IMR-90 (cell line): Measurements from ENCODE around the gene PTN. TPM values are rescaled to one million over a fixed set of nuclear protein-coding genes. Genes with fewer than 3 reads are reported as not detected.

Experiments
- ATAC-seq: fragments of 200-7000 bp; cut with Tn5 transposase; 2 replicates; pipeline ENCODE4 v1.9.1; 2020; ENCODE audit warnings: low read depth, mild to moderate bottlenecking, moderate library complexity
- BruUV-seq: library from RNA; stranded (reverse); fragments of 400-500 nt; replicated peaks from 2 replicates; lab custom pipeline; 2021; lab: Mats Ljungman, UMichigan
- CTCF ChIA-PET: fragments of 300-600 bp; formaldehyde crosslinking; extraction: SDS; loops from one replicate; lab custom pipeline; 2021; ENCODE audit warnings: antibody characterized with exemption; lab: Yijun Ruan, JAX
- POLR2A ChIA-PET: fragments of 300-600 bp; sonication (Branson Sonifier 250); formaldehyde crosslinking; loops from one replicate; lab custom pipeline; 2022; ENCODE audit warnings: antibody characterized with exemption; ENCODE audit not compliant: unreplicated experiment; lab: Charles Lee
- DNase-seq: peaks from one replicate; pipeline ENCODE4 v3.0.0; 2013
- H2AFZ ChIP-seq: replicated peaks from 2 replicates; pipeline ENCODE3; 2013; ENCODE audit warnings: low read length, mild to moderate bottlenecking; ENCODE audit not compliant: poor library complexity
- H2AK5ac ChIP-seq: 2 replicates; pipeline ENCODE4 v1.6.1; 2013; ENCODE audit warnings: low read depth, low read length, inconsistent platforms
- H2AK9ac ChIP-seq: replicated peaks from 2 replicates; pipeline ENCODE3; 2013; ENCODE audit warnings: mild to moderate bottlenecking, low read depth, low read length, moderate library complexity; ENCODE audit not compliant: poor library complexity
- H2BK120ac ChIP-seq: 2 replicates; pipeline ENCODE4 v1.6.1; 2013; ENCODE audit warnings: low read depth, low read length, inconsistent platforms
- H2BK15ac ChIP-seq: 3 replicates; pipeline ENCODE4 v1.6.1; 2013; ENCODE audit warnings: low read depth, low read length, inconsistent platforms
- H2BK20ac ChIP-seq: 2 replicates; pipeline ENCODE4 v1.6.1; 2013; ENCODE audit warnings: low read depth, mild to moderate bottlenecking, inconsistent platforms, low read length, moderate library complexity
- H2BK5ac ChIP-seq: 2 replicates; pipeline ENCODE4 v1.6.1; 2013; ENCODE audit warnings: mild to moderate bottlenecking, low read depth, low read length, inconsistent platforms; ENCODE audit not compliant: poor library complexity, severe bottlenecking
- H3K14ac ChIP-seq: replicated peaks from 2 replicates; pipeline ENCODE4 v1.6.1; 2013; ENCODE audit warnings: low read depth, low read length, inconsistent platforms
- H3K18ac ChIP-seq: 2 replicates; pipeline ENCODE4 v1.6.1; 2013; ENCODE audit warnings: low read depth, low read length, control low read depth
- H3K23ac ChIP-seq: 2 replicates; pipeline ENCODE4 v1.6.1; 2013; ENCODE audit warnings: low read depth, low read length, inconsistent platforms
- H3K27ac ChIP-seq: 2 replicates; pipeline ENCODE4 v1.5.1; 2013; ENCODE audit warnings: mild to moderate bottlenecking, control low read depth, low read length; ENCODE audit not compliant: insufficient read depth
- H3K27me3 ChIP-seq: 2 replicates; pipeline ENCODE4 v1.6.1; 2013; ENCODE audit warnings: low read length; ENCODE audit not compliant: control insufficient read depth, insufficient read depth
- H3K36me3 ChIP-seq: 2 replicates; pipeline ENCODE4 v1.6.1; 2013; ENCODE audit warnings: low read length, mixed read lengths; ENCODE audit not compliant: control insufficient read depth, insufficient read depth
- H3K4ac ChIP-seq: 2 replicates; pipeline ENCODE4 v1.6.1; 2013; ENCODE audit warnings: low read depth, low read length, inconsistent platforms
- H3K4me1 ChIP-seq: 2 replicates; pipeline ENCODE4 v1.6.1; 2013; ENCODE audit warnings: low read length, mixed read lengths; ENCODE audit not compliant: control insufficient read depth, insufficient read depth
- H3K4me2 ChIP-seq: 2 replicates; pipeline ENCODE4 v1.6.1; 2013; ENCODE audit warnings: low read depth, mild to moderate bottlenecking, control low read depth, low read length, moderate library complexity
- H3K4me3 ChIP-seq: 2 replicates; pipeline ENCODE4 v1.5.1; 2013; ENCODE audit warnings: low read depth, mild to moderate bottlenecking, control low read depth, low read length, moderate library complexity; ENCODE audit not compliant: insufficient read depth
- H3K56ac ChIP-seq: 2 replicates; pipeline ENCODE4 v1.6.1; 2013; ENCODE audit warnings: low read length, inconsistent platforms; ENCODE audit not compliant: insufficient read depth; ENCODE audit errors: extremely low read depth
- H3K79me1 ChIP-seq, 2 experiments: 2 replicates each; pipeline ENCODE4 v1.6.1; 2013; ENCODE audit warnings: low read length in 2 of 2, inconsistent platforms in 1 of 2, low read depth in 1 of 2
- H3K9ac ChIP-seq: 2 replicates; pipeline ENCODE4 v1.6.1; 2013; ENCODE audit warnings: low read depth, low read length, control low read depth
- H3K9me1 ChIP-seq: 2 replicates; pipeline ENCODE4 v1.6.1; 2013; ENCODE audit warnings: low read length, inconsistent platforms; ENCODE audit not compliant: insufficient read depth
- H3K9me3 ChIP-seq: 2 replicates; pipeline ENCODE4 v1.6.1; 2013; ENCODE audit warnings: low read length; ENCODE audit not compliant: control insufficient read depth, insufficient read depth
- H4K20me1 ChIP-seq: 2 replicates; pipeline ENCODE4 v1.6.1; 2013; ENCODE audit warnings: low read length, inconsistent platforms; ENCODE audit not compliant: insufficient read depth
- H4K5ac ChIP-seq: 2 replicates; pipeline ENCODE4 v1.6.1; 2013; ENCODE audit warnings: mild to moderate bottlenecking, low read depth, low read length, control low read depth
- H4K8ac ChIP-seq, 2 experiments: 2 replicates each; pipeline ENCODE4 v1.6.1; 2013; ENCODE audit warnings: low read depth in 2 of 2, low read length in 2 of 2, control low read depth in 1 of 2, inconsistent platforms in 1 of 2
- H4K91ac ChIP-seq: 2 replicates; pipeline ENCODE4 v1.6.1; 2013; ENCODE audit warnings: low read depth, low read length, inconsistent platforms; ENCODE audit not compliant: insufficient read depth
- MAFK ChIP-seq: IDR thresholded peaks from 2 replicates; pipeline ENCODE4 v1.6.1; 2012; ENCODE audit warnings: low read depth, low read length, improper control_type of control experiment
- RCOR1 ChIP-seq: IDR thresholded peaks from 2 replicates; pipeline ENCODE4 v1.6.1; 2012; ENCODE audit warnings: mild to moderate bottlenecking, low read length, improper control_type of control experiment; ENCODE audit not compliant: insufficient replicate concordance
- WGBS, 2 experiments: methylation state at CpG; one replicate each; pipeline versions ENCODE4 v1.1.5 to v1.1.7; 2013; ENCODE audit warnings: missing lambda C conversion rate in 2 of 2; ENCODE audit not compliant: insufficient read length in 1 of 2; ENCODE audit errors: extremely low coverage in 2 of 2; 5-methylcytosine and 5-hydroxymethylcytosine counted together
- dilution Hi-C: fragments of 300-500 bp; cut with HindIII; formaldehyde crosslinking; loops from one replicate; pipeline ENCODE4 v1.14.3; 2018; ENCODE audit warnings: low sequenced_read_pairs; ENCODE audit not compliant: unreplicated experiment
- in situ Hi-C: fragments of 300-500 bp; cut with MboI; formaldehyde crosslinking; loops from 3 replicates; pipeline ENCODE4 v1.14.3; 2019; ENCODE audit warnings: low sequenced_read_pairs, inconsistent platforms, mixed read lengths
- intact Hi-C: fragments of 100-400 bp; cut with micrococcal nuclease; formaldehyde crosslinking; loops from 2 replicates; pipeline ENCODE4 v1.10.0; 2022
- polyA plus RNA-seq, 3 experiments: library from polyadenylated mRNA; depleted of rRNA; stranded (reverse); fragments of >200 nt; gene quantifications; 2 replicates each; pipeline ENCODE4 v1.2.3, GENCODE V29; 2012; ENCODE audit warnings: low replicate concordance in 1 of 3
- total RNA-seq: library from RNA; depleted of rRNA; stranded (reverse); fragments of >200 nt; gene quantifications from 2 replicates; pipeline ENCODE4 v1.2.3, GENCODE V29; 2012

Gene PTN
- total and polyA plus RNA-seq, 2 of the 4 experiments (the other 2 are of a cell fraction) = 61.7 to 186 TPM

- H3K9me1 ChIP-seq = peaks cover 10% of the 10 kb centered on the region
- WGBS, 2 experiments = 55% methylated on average over 7 of the region's 8 CpGs; no CpG with 5 or more reads in 1 of the 2 experiments
- H2AK5ac ChIP-seq = no peak overlapping the region
- no peak overlapping the region for H3K23ac ChIP-seq
- POLR2A ChIA-PET = no interaction called here
- no peak overlapping the region for H3K56ac ChIP-seq
- no peak overlapping the region for H2BK20ac ChIP-seq
- DNase-seq = peak; percentile 10
- H3K36me3 ChIP-seq = no peaks in the 10 kb centered on the region
- intact Hi-C loops (no loop called here), dilution Hi-C loops (no loop called here), in situ Hi-C loops (no loop called here)
- H3K27ac ChIP-seq = no peak overlapping the region
- no peaks in the 10 kb centered on the region for H3K27me3 ChIP-seq
- H3K4me2 ChIP-seq = no peak overlapping the region
- no peak overlapping the region for H2AFZ ChIP-seq
- no peak overlapping the region for H4K91ac ChIP-seq
- H3K14ac ChIP-seq = no peak overlapping the region; the same call in 1 of the 2 replicates
- H3K4me3 ChIP-seq = no peak overlapping the region
- no peak overlapping the region for H2BK120ac ChIP-seq
- TF ChIP-seq RCOR1 (no peak), MAFK (peak; percentile 83)
- H3K9ac ChIP-seq = no peak overlapping the region
- H4K20me1 ChIP-seq = no peaks in the 10 kb centered on the region
- CTCF ChIA-PET = no interaction called here
- no peak overlapping the region for H2AK9ac ChIP-seq
- no peak overlapping the region for H3K18ac ChIP-seq
- peaks cover 11 to 42% of the 10 kb centered on the region in 2 experiments; a peak in 3 of 4 replicates for H3K79me1 ChIP-seq
- no peak overlapping the region for H4K5ac ChIP-seq
- H3K9me3 ChIP-seq = no peaks in the 10 kb centered on the region
- H4K8ac ChIP-seq = no peak overlapping the region
- peaks cover 10% of the 10 kb centered on the region for H3K4me1 ChIP-seq
- no peak for ATAC-seq
- H2BK15ac ChIP-seq = no peak overlapping the region
- no peak overlapping the region for H2BK5ac ChIP-seq
- H3K4ac ChIP-seq = no peak overlapping the region
- no TSS peak for BruUV-seq
Measured at GRCh38 chr7:137331378-137331777, 12.2 kb downstream of the PTN start.
